Omental fat pad (tissue), 4 donors: Measurements from ENCODE around the gene KANSL1L. TPM values are rescaled to one million over a fixed set of nuclear protein-coding genes. Genes with fewer than 3 reads are reported as not detected.

Experiments used
- ATAC-seq: fragments of 150-250 bp; one replicate; pipeline ENCODE4 v1.9.1; 2016; ENCODE audit warnings: mild to moderate bottlenecking, moderate library complexity; ENCODE audit not compliant: low FRiP score
- DNase-seq: peaks from one replicate; pipeline ENCODE4 v3.0.0-alpha.2; 2019; ENCODE audit warnings: low spot score
- CTCF ChIP-seq, 3 donors: fragments of 450-650 bp; IDR thresholded peaks; one replicate each; pipeline ENCODE4 v1.5.1; 2016 to 2017; ENCODE audit warnings: antibody characterized with exemption in 3 of 3, mild to moderate bottlenecking in 3 of 3, moderate library complexity in 2 of 3
- total RNA-seq, 4 donors: library from RNA; depleted of rRNA; stranded (reverse); fragments of >200 nt; gene quantifications; one replicate each; pipeline ENCODE4 v1.1.0, GENCODE V29; 2016

Gene KANSL1L
- total RNA-seq, 4 donors from 2014 or later: 12.5 to 48.5 (median 24.4) TPM

DNA sequence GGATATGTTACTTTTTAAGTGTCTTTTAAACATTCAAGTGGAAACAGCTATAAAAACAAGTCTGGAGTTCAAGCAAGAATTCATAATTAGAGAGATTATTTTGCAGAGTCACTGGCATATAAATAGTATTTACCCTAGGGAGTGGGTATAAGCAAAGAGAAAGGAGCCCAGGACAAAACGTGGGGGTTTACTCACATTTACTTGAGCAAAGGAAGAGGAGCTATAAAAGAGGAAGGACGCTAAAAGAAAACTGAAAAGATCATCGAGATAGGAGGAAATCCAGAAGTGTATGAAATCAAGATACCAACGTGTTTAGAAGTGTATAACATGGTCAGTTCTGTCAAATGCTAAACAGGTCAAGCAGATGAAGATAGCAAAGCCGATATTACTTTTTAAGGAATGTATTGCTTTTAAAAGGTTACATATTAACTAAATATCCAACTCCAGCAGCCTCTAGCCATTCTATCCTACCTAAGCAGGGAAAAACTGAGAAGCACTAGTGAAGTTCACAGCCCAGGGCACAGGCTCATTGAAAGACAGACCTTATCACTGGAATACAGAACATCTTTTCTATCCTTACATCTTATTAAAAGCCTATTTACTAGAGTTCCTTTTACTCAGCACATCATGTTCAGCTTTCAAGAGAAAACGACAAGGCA, 8.6 kb downstream of the KANSL1L start:
- DNase-seq (no peak), ATAC-seq (no peak)
- TF ChIP-seq CTCF (IDR thresholded peaks at IDR 0.05): no peak

DNA sequence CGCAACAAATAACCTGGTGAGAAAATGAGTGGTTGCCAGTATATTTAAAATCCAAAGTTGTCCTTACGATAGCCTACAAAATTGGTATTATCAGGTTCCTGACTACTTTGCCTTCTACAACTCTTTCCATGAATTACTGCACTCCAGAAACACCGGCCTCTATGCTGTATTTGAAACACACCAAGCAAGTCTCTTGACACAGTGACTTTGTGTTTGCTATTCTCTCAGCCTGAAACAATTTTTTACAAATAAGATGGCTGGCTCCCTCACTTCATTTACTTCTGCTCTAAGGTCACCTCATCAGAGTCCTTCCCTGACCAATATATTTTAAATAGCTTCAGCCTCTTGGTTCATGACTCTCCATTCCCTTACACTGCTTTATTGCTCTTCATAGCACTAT, 12.2 kb downstream of the KANSL1L start:
- no peak for TF ChIP-seq CTCF (IDR thresholded peaks at IDR 0.05)
- no peak for DNase-seq
- ATAC-seq: no peak

DNA sequence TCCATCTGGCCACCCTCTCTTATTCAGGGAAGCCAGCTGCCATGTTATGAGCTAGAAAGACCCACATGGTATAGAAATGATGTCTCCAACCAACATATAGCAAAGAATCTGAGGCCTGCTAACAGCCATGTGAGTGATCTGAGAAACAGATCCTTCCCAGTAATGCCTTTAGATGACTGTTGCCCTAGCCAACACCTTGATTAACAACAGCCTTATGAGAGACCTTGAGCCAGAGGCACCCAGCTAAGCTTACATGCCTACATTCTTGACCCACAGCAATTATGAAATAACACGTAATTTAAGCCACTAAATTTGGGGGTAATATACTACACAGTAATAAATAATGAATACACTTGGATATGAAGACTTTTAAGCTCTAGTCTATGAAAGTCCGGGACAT, 13.0 kb downstream of the KANSL1L start:
- ATAC-seq: no peak
- no peak for TF ChIP-seq CTCF (IDR thresholded peaks at IDR 0.05)

GRCh38 chr2:210157526-210157925, 13.7 kb downstream of the KANSL1L start:
- TF ChIP-seq CTCF (IDR thresholded peaks at IDR 0.05): no peak

More for the DNA sequence above, 13.0 kb downstream of the KANSL1L start:
- DNase-seq: no peak

DNA sequence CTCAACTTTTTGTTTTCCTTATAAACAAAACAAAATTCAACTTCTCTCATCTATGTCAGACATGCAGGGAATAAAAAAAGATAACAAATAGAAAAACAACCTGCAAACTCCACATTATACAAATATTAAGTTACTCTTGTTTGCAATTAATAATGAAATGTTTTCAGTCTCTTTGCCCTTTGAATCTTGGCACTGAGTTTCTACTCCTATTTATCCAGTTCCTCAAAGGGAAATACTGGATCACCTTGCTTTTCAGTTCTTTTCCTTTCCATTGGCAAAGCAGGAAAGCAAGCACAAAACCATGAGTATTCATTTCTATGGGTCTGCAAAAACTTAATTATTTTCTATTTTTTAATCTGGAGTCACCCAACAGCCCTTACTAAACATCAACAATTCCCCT, 23.6 kb downstream of the KANSL1L start:
- no peak for DNase-seq
- no peak for ATAC-seq
- TF ChIP-seq CTCF (IDR thresholded peaks at IDR 0.05): no peak

More at GRCh38 chr2:210157526-210157925, 13.7 kb downstream of the KANSL1L start:
- ATAC-seq (no peak), DNase-seq (no peak)

DNA sequence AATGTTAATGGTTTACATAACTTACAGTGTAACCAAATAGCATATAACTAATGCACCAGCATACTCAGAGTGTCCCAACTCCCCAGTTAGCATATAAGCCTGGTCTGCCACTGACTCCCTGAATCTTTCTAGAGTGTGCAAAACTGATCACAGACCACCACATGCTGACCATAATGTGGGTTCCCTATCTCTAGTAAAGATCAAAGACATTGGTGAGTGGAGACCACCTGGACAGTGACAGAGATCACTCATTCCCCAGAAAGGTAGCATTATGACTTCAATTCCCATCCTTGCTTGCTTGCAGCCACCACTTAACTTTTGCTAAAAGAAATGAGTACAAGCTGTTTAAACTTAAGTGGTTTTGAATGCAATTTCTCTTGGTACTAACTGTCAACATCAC, 39.0 kb downstream of the KANSL1L start:
- no peak for DNase-seq

More for the DNA sequence above, 39.0 kb downstream of the KANSL1L start:
- TF ChIP-seq CTCF (IDR thresholded peaks at IDR 0.05): no peak
- ATAC-seq: no peak
